WTC11 (cell line): ENCODE results near the gene SLC12A6. TPM values are rescaled to one million over a fixed set of nuclear protein-coding genes. Genes with fewer than 3 reads are reported as not detected.
A peak's percentile ranks its signal among the peaks of the same experiment; 100 is the strongest.

Experiments
- ATAC-seq: fragments of 200-7000 bp; cut with Tn5 transposase; 2 replicates; pipeline ENCODE4 v1.10.0; 2021; ENCODE audit warnings: mild to moderate bottlenecking, moderate library complexity
- CTCF ChIA-PET: fragments of 300-600 bp; sonication (Branson Sonifier 250); formaldehyde crosslinking; loops from one replicate; lab custom pipeline; 2021; ENCODE audit warnings: antibody characterized with exemption; lab: Charles Lee
- POLR2A ChIA-PET: fragments of 350-600 bp; sonication (Branson Sonifier 250); formaldehyde crosslinking; loops from one replicate; lab custom pipeline; 2021; ENCODE audit warnings: antibody characterized with exemption; lab: Charles Lee
- DNase-seq: peaks from one replicate; pipeline ENCODE4 v3.0.0; 2021; ENCODE audit warnings: low spot score
- H3K27ac Mint-ChIP-seq: 2 replicates; pipeline ENCODE4 v1.8.0; 2021; ENCODE audit warnings: mixed read lengths
- H3K27me3 Mint-ChIP-seq: 2 replicates; pipeline ENCODE4 v1.8.0; 2021; ENCODE audit warnings: low read depth, mild to moderate bottlenecking, moderate library complexity, mixed read lengths
- H3K36me3 Mint-ChIP-seq: 2 replicates; pipeline ENCODE4 v1.8.0; 2021; ENCODE audit warnings: mixed read lengths
- H3K4me1 Mint-ChIP-seq: 2 replicates; pipeline ENCODE4 v1.8.0; 2022; ENCODE audit warnings: mixed read lengths
- H3K4me3 Mint-ChIP-seq: 2 replicates; pipeline ENCODE4 v1.8.0; 2021; ENCODE audit warnings: mild to moderate bottlenecking, moderate library complexity, mixed read lengths
- H3K9me3 Mint-ChIP-seq: 2 replicates; pipeline ENCODE4 v1.8.0; 2021; ENCODE audit warnings: mixed read lengths
- CDX4 ChIP-seq: fragments of 250-450 bp; sonication (Bioruptor Pico); IDR thresholded peaks from 2 replicates; pipeline ENCODE4 v1.9.0; 2021; ENCODE audit warnings: moderate library complexity, mild to moderate bottlenecking, inconsistent platforms, borderline replicate concordance
- E2F4 ChIP-seq: sonication (generic); formaldehyde crosslinking; IDR thresholded peaks from 2 replicates; pipeline ENCODE4 v1.8.1; 2022; ENCODE audit warnings: low read depth, mild to moderate bottlenecking, moderate library complexity, missing genetic modification reagents, borderline replicate concordance
- E2F5 ChIP-seq: sonication (generic); formaldehyde crosslinking; IDR thresholded peaks from 2 replicates; pipeline ENCODE4 v1.8.1; 2022; ENCODE audit warnings: mild to moderate bottlenecking, moderate library complexity, missing genetic modification reagents
- ELF4 ChIP-seq: sonication (generic); formaldehyde crosslinking; IDR thresholded peaks from 2 replicates; pipeline ENCODE4 v1.8.1; 2022; ENCODE audit warnings: low read depth, mild to moderate bottlenecking, moderate library complexity, missing genetic modification reagents
- FOXP1 ChIP-seq: sonication (generic); formaldehyde crosslinking; IDR thresholded peaks from 2 replicates; pipeline ENCODE4 v1.8.0; 2022; ENCODE audit warnings: missing genetic modification reagents, mild to moderate bottlenecking, moderate library complexity, borderline replicate concordance
- FOXP4 ChIP-seq: sonication (generic); formaldehyde crosslinking; IDR thresholded peaks from 2 replicates; pipeline ENCODE4 v1.8.0; 2022; ENCODE audit warnings: mild to moderate bottlenecking, missing genetic modification reagents
- IRF2 ChIP-seq: sonication (generic); formaldehyde crosslinking; IDR thresholded peaks from 2 replicates; pipeline ENCODE4 v1.8.0; 2022; ENCODE audit warnings: low read depth, missing genetic modification reagents, borderline replicate concordance
- JAZF1 ChIP-seq: fragments of 250-450 bp; sonication (Bioruptor Pico); IDR thresholded peaks from 2 replicates; pipeline ENCODE4 v1.9.0; 2021; ENCODE audit warnings: moderate library complexity, mild to moderate bottlenecking, inconsistent platforms
- MXD4 ChIP-seq: fragments of 250-450 bp; sonication (Bioruptor Pico); IDR thresholded peaks from 2 replicates; pipeline ENCODE4 v1.8.0; 2021; ENCODE audit warnings: mild to moderate bottlenecking, moderate library complexity, borderline replicate concordance
- OVOL2 ChIP-seq: fragments of 250-450 bp; sonication (Bioruptor Pico); IDR thresholded peaks from 2 replicates; pipeline ENCODE4 v1.9.0; 2021; ENCODE audit warnings: mild to moderate bottlenecking, borderline replicate concordance
- PRRX2 ChIP-seq: fragments of 250-450 bp; sonication (Bioruptor Pico); IDR thresholded peaks from 2 replicates; pipeline ENCODE4 v1.8.0; 2021; ENCODE audit warnings: mild to moderate bottlenecking
- RELA ChIP-seq: sonication (generic); formaldehyde crosslinking; IDR thresholded peaks from 2 replicates; pipeline ENCODE4 v1.8.1; 2022; ENCODE audit warnings: missing genetic modification reagents, mild to moderate bottlenecking, borderline replicate concordance
- SP1 ChIP-seq: sonication (generic); formaldehyde crosslinking; conservative IDR thresholded peaks from 2 replicates; pipeline ENCODE4 v1.8.1; 2022; ENCODE audit warnings: missing genetic modification reagents
- STAT6 ChIP-seq: sonication (generic); formaldehyde crosslinking; conservative IDR thresholded peaks from 2 replicates; pipeline ENCODE4 v1.8.1; 2023; ENCODE audit warnings: mild to moderate bottlenecking, low read depth, missing genetic modification reagents, moderate library complexity
- ZMAT4 ChIP-seq: fragments of 250-450 bp; sonication (Bioruptor Pico); IDR thresholded peaks from 2 replicates; pipeline ENCODE4 v1.9.0; 2021; ENCODE audit warnings: mild to moderate bottlenecking
- ZNF219 ChIP-seq: sonication (generic); formaldehyde crosslinking; IDR thresholded peaks from 2 replicates; pipeline ENCODE4 v1.8.0; 2023; ENCODE audit warnings: missing genetic modification reagents, mild to moderate bottlenecking, borderline replicate concordance
- ZNF281 ChIP-seq: sonication (generic); formaldehyde crosslinking; IDR thresholded peaks from 2 replicates; pipeline ENCODE4 v1.8.0; 2023; ENCODE audit warnings: mild to moderate bottlenecking, missing genetic modification reagents
- ZSCAN18 ChIP-seq: fragments of 250-450 bp; sonication (Bioruptor Pico); IDR thresholded peaks from 2 replicates; pipeline ENCODE4 v2.1.2; 2022; ENCODE audit warnings: mild to moderate bottlenecking, moderate library complexity
- total RNA-seq: library from RNA; stranded (reverse); gene quantifications from 3 replicates; pipeline ENCODE4 v1.2.3, GENCODE V29; 2021

The SLC12A6 gene
- total RNA-seq, 1 experiment from 2014 or later, result 16.2 TPM

GRCh38 chr15:34279368-34279767 lies 58.2 kb downstream of the SLC12A6 start (continued):
- TF ChIP-seq FOXP1 (CRISPR knock-in tag), result no peak

- H3K36me3 Mint-ChIP-seq, result no peaks in the 10 kb centered on the region
- H3K27me3 Mint-ChIP-seq, result no peaks in the 10 kb centered on the region
- ChIA-PET CTCF (no interaction called here), POLR2A (no interaction called here)
- H3K27ac Mint-ChIP-seq, result no peak overlapping the region
- peaks cover 8% of the 10 kb centered on the region for H3K9me3 Mint-ChIP-seq
- no peak overlapping the region for H3K4me3 Mint-ChIP-seq
- no peak for DNase-seq
- no peak for TF ChIP-seq IRF2 (CRISPR knock-in tag)
- no peak for TF ChIP-seq E2F4
- no peaks in the 10 kb centered on the region for H3K4me1 Mint-ChIP-seq
- ATAC-seq, result no peak
Observed at GRCh38 chr15:34275721-34276120, 61.9 kb downstream of the SLC12A6 start.

GRCh38 chr15:34275154-34275553 lies 62.4 kb downstream of the SLC12A6 start:
- Mint-ChIP-seq H3K4me1 (no peaks in the 10 kb centered on the region), H3K27ac (no peak overlapping the region), H3K36me3 (no peaks in the 10 kb centered on the region), H3K4me3 (no peak overlapping the region), H3K9me3 (0 out of 2 replicates have a peak, but pooled peaks cover 3% of the 10 kb centered on the region), H3K27me3 (no peaks in the 10 kb centered on the region)
- DNase-seq (no peak), ATAC-seq (no peak)
- ChIA-PET CTCF (no interaction called here), POLR2A (no interaction called here)
- TF ChIP-seq SP1 (CRISPR knock-in tag) (no peak), STAT6 (CRISPR knock-in tag) (no peak), PRRX2 (CRISPR knock-in tag) (no peak), RELA (CRISPR knock-in tag) (no peak), ELF4 (CRISPR knock-in tag) (no peak), ZSCAN18 (CRISPR knock-in tag) (no peak), CDX4 (CRISPR knock-in tag) (no peak)

GRCh38 chr15:34271493-34271892 lies 66.1 kb downstream of the SLC12A6 start:
- Mint-ChIP-seq H3K4me1 (no peaks in the 10 kb centered on the region), H3K27ac (peak overlapping the region; percentile 26; the same call in 1 of the 2 replicates), H3K36me3 (no peaks in the 10 kb centered on the region), H3K4me3 (no peak overlapping the region), H3K9me3 (0 out of 2 replicates have a peak, but pooled peaks cover 3% of the 10 kb centered on the region), H3K27me3 (no peaks in the 10 kb centered on the region)
- ChIA-PET CTCF (interaction anchor here (0.7 kb wide), 1 partner anchor 131 kb away, joined by 3 read pairs; no protein-coding TSS in a partner anchor), POLR2A (no interaction called here)
- DNase-seq (no peak), ATAC-seq (no peak)
- TF ChIP-seq MXD4 (CRISPR knock-in tag) (no peak), ZNF281 (CRISPR knock-in tag) (no peak), ZNF219 (CRISPR knock-in tag) (no peak), ZMAT4 (CRISPR knock-in tag) (no peak), OVOL2 (CRISPR knock-in tag) (no peak), FOXP4 (no peak), E2F5 (CRISPR knock-in tag) (no peak), JAZF1 (CRISPR knock-in tag) (no peak)
